ENCODE results near the gene TBC1D22A. TPM values are rescaled to one million over a fixed set of nuclear protein-coding genes. Genes with fewer than 3 reads are reported as not detected.

Gene TBC1D22A
- total RNA-seq, 4 donors from 2014 or later: 15.6 to 21.7 (median 20.5) TPM

GRCh38 chr22:46951973-46952372 is 189.5 kb downstream of the TBC1D22A start:
- no peak overlapping the region for H3K4me3 ChIP-seq
- no peak overlapping the region for H3K27ac ChIP-seq
- H3K27me3 ChIP-seq: no peaks in the 10 kb centered on the region
- 96% methylated on average over 5 of the region's 7 CpGs for WGBS, 2 donors
- TF ChIP-seq CTCF (IDR thresholded peaks at IDR 0.05) (no peak), POLR2A (IDR thresholded peaks at IDR 0.05) (no peak)
- peaks cover 0 to 3% (median 0%) of the 10 kb centered on the region in 3 donors for H3K4me1 ChIP-seq
- H3K36me3 ChIP-seq: peaks cover 0 to 41% (median 0%) of the 10 kb centered on the region in 3 donors
- no peak for DNase-seq
- intact Hi-C loops (cut with DNase I): no loop called here
- H3K9me3 ChIP-seq: no peaks in the 10 kb centered on the region

- intact Hi-C loops (cut with DNase I): no loop called here
- Histone ChIP-seq H3K4me1 (peaks cover 0 to 3% (median 0%) of the 10 kb centered on the region in 3 donors), H3K9me3 (no peaks in the 10 kb centered on the region), H3K27ac (no peak overlapping the region), H3K27me3 (no peaks in the 10 kb centered on the region), H3K4me3 (no peak overlapping the region), H3K36me3 (peaks cover 0 to 44% (median 0%) of the 10 kb centered on the region in 3 donors)
- WGBS, 2 donors: 92 to 94% methylated on average over 17 to 18 of the region's 18 CpGs
- DNase-seq: no peak
- TF ChIP-seq CTCF (IDR thresholded peaks at IDR 0.05) (no peak), POLR2A (IDR thresholded peaks at IDR 0.05) (no peak)
Measured at GRCh38 chr22:46953968-46954765, 191.7 kb downstream of the TBC1D22A start.

GRCh38 chr22:46954781-46955180 is 192.3 kb downstream of the TBC1D22A start:
- Histone ChIP-seq H3K9me3 (no peaks in the 10 kb centered on the region), H3K27ac (no peak overlapping the region), H3K27me3 (no peaks in the 10 kb centered on the region), H3K4me3 (no peak overlapping the region), H3K36me3 (peaks cover 0 to 38% (median 0%) of the 10 kb centered on the region in 3 donors), H3K4me1 (peaks cover 0 to 3% (median 0%) of the 10 kb centered on the region in 3 donors)
- TF ChIP-seq CTCF (IDR thresholded peaks at IDR 0.05) (no peak), POLR2A (IDR thresholded peaks at IDR 0.05) (no peak)
- WGBS, 2 donors: 94 to 98% methylated on average over 7 of the region's 7 CpGs
- intact Hi-C loops (cut with DNase I): no loop called here
- no peak for DNase-seq

GRCh38 chr22:46956498-46957215 is 194.2 kb downstream of the TBC1D22A start:
- Histone ChIP-seq H3K9me3 (no peaks in the 10 kb centered on the region), H3K36me3 (peaks cover 0 to 29% (median 0%) of the 10 kb centered on the region in 3 donors), H3K27ac (no peak overlapping the region), H3K27me3 (no peaks in the 10 kb centered on the region), H3K4me1 (peaks cover 0 to 3% (median 0%) of the 10 kb centered on the region in 3 donors), H3K4me3 (no peak overlapping the region)
- WGBS, 2 donors: 92 to 93% methylated on average over 12 to 14 of the region's 19 CpGs
- no peak for DNase-seq
- no peak for TF ChIP-seq POLR2A (IDR thresholded peaks at IDR 0.05)
- no peak for TF ChIP-seq CTCF (IDR thresholded peaks at IDR 0.05)
- intact Hi-C loops (cut with DNase I): no loop called here

GRCh38 chr22:46957521-46957920 is 195.1 kb downstream of the TBC1D22A start:
- TF ChIP-seq CTCF (IDR thresholded peaks at IDR 0.05): no peak
- no peak for TF ChIP-seq POLR2A (IDR thresholded peaks at IDR 0.05)
- no peak overlapping the region for H3K4me3 ChIP-seq
- DNase-seq: no peak
- H3K4me1 ChIP-seq: peaks cover 0 to 3% (median 0%) of the 10 kb centered on the region in 3 donors
- H3K27me3 ChIP-seq: no peaks in the 10 kb centered on the region
- H3K27ac ChIP-seq: no peak overlapping the region
- 84 to 90% methylated on average over 11 to 12 of the region's 12 CpGs for WGBS, 2 donors
- no peaks in the 10 kb centered on the region for H3K9me3 ChIP-seq
- intact Hi-C loops (cut with DNase I): no loop called here
- H3K36me3 ChIP-seq: peaks cover 0 to 28% (median 0%) of the 10 kb centered on the region in 3 donors
